Activated CD4-positive, alpha-beta memory T cell treated with anti-CD3 and anti-CD28 coated beads, Interleukin-2, amount 10 ng/mL, durations not matched to agents 7 days and 5 days (primary cell): ENCODE data around the gene LPO. TPM values are rescaled to one million over a fixed set of nuclear protein-coding genes. Genes with fewer than 3 reads are reported as not detected.

ENCODE experiments used
- CTCF ChIA-PET: fragments of 350-600 bp; sonication (Branson Sonifier 250); formaldehyde crosslinking; loops from one replicate; lab custom pipeline; 2021; ENCODE audit warnings: antibody characterized with exemption, inconsistent platforms; lab: Charles Lee
- POLR2A ChIA-PET: fragments of 350-600 bp; sonication (Branson Sonifier 250); formaldehyde crosslinking; loops from one replicate; lab custom pipeline; 2021; ENCODE audit warnings: antibody characterized with exemption; lab: Charles Lee
- DNase-seq: peaks from one replicate; pipeline ENCODE4 v3.0.0-alpha.2; 2020
- H3K27ac Mint-ChIP-seq: one replicate; pipeline ENCODE4 v1.8.0; 2021; ENCODE audit warnings: mild to moderate bottlenecking, mixed read lengths
- H3K27me3 Mint-ChIP-seq: one replicate; pipeline ENCODE4 v1.8.0; 2021; ENCODE audit warnings: mixed read lengths
- H3K36me3 Mint-ChIP-seq: one replicate; pipeline ENCODE4 v1.8.0; 2021; ENCODE audit warnings: low read depth, mixed read lengths
- H3K4me1 Mint-ChIP-seq: one replicate; pipeline ENCODE4 v1.8.0; 2021; ENCODE audit warnings: mixed read lengths
- H3K4me3 Mint-ChIP-seq: one replicate; pipeline ENCODE4 v1.8.0; 2021; ENCODE audit warnings: mild to moderate bottlenecking, mixed read lengths
- H3K9me3 Mint-ChIP-seq: one replicate; pipeline ENCODE4 v1.8.0; 2021; ENCODE audit warnings: mixed read lengths
- total RNA-seq, 2 experiments: library from RNA; stranded (reverse); gene quantifications; one replicate each; pipeline ENCODE4 v1.2.3, GENCODE V29; 2021

Gene LPO
- total RNA-seq, 2 experiments from 2014 or later = not detected

- H3K27ac Mint-ChIP-seq = no peak overlapping the region
- H3K9me3 Mint-ChIP-seq = no peaks in the 10 kb centered on the region
- ChIA-PET POLR2A (interaction anchor here (0.6 to 1.4 kb wide), 4 partner anchors 84 to 150 kb away, joined by 3 read pairs; no protein-coding TSS in a partner anchor), CTCF (interaction anchor here (0.6 to 2.1 kb wide), 12 partner anchors 10 to 266 kb away, joined by 3 to 28 read pairs (median 6); partner anchors contain the start of gene LPO)
- no peaks in the 10 kb centered on the region for H3K36me3 Mint-ChIP-seq
- peaks cover 50% of the 10 kb centered on the region for H3K27me3 Mint-ChIP-seq
- H3K4me3 Mint-ChIP-seq = no peak overlapping the region
- peaks cover 19% of the 10 kb centered on the region for H3K4me1 Mint-ChIP-seq
- DNase-seq = no peak
Measured at GRCh38 chr17:58248955-58249269, 10.5 kb downstream of the LPO start.

GRCh38 chr17:58249270-58250133 is 11.1 kb downstream of the LPO start:
- Mint-ChIP-seq H3K4me3 (peak overlapping the region; percentile 71), H3K27me3 (peaks cover 49% of the 10 kb centered on the region), H3K36me3 (no peaks in the 10 kb centered on the region), H3K27ac (no peak overlapping the region), H3K4me1 (peaks cover 19% of the 10 kb centered on the region), H3K9me3 (no peaks in the 10 kb centered on the region)
- peak; percentile 73 for DNase-seq
- POLR2A ChIA-PET = interaction anchor here (0.6 to 1.4 kb wide), 5 partner anchors 83 to 150 kb away, joined by 3 read pairs; no protein-coding TSS in a partner anchor
- CTCF ChIA-PET = interaction anchor here (0.6 to 2.1 kb wide), 31 partner anchors 10 to 265 kb away, joined by 3 to 28 read pairs (median 4); partner anchors contain the start of genes HSF5, LPO, MKS1 and RNF43

DNA sequence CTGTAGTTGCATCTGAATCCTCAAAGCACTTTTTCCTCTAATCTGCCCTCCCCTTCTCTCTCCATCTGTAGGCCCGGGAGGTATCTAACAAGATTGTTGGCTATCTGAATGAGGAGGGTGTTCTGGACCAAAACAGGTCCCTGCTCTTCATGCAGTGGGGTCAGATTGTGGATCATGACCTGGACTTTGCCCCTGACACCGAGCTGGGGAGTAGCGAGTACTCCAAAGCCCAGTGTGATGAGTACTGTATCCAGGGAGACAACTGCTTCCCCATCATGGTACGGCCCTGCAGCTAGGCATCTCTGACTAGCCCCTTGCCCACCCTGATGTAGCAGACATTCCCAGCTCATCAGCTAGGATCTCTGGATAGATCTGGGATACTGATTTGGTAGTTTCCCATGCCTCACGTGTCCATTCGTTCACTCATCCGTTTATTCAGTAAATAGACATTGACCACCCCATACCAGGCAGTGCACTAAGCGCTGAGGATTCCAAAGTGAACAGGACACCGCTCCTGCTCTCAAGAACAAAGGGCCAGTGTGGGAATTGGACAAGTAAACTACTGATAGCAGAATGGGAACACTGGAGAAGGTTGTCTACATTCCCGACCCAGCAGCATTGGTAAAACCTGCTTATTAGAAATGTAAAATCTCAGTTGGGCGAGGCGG is 12.1 kb downstream of the LPO start:
- H3K27ac Mint-ChIP-seq = no peak overlapping the region
- POLR2A ChIA-PET = interaction anchor here (1.1 to 1.4 kb wide), 2 partner anchors 82 to 101 kb away, joined by 3 read pairs; no protein-coding TSS in a partner anchor
- CTCF ChIA-PET = interaction anchor here (0.6 to 2.1 kb wide), 29 partner anchors 9 to 264 kb away, joined by 3 to 28 read pairs (median 4); partner anchors contain the start of genes HSF5, LPO, MKS1 and RNF43
- H3K27me3 Mint-ChIP-seq = peaks cover 53% of the 10 kb centered on the region
- no peak overlapping the region for H3K4me3 Mint-ChIP-seq
- peaks cover 19% of the 10 kb centered on the region for H3K4me1 Mint-ChIP-seq
- H3K36me3 Mint-ChIP-seq = no peaks in the 10 kb centered on the region
- DNase-seq = no peak
- no peaks in the 10 kb centered on the region for H3K9me3 Mint-ChIP-seq

GRCh38 chr17:58252141-58252540 is 13.8 kb downstream of the LPO start:
- Mint-ChIP-seq H3K9me3 (no peaks in the 10 kb centered on the region), H3K4me3 (no peak overlapping the region), H3K27ac (no peak overlapping the region), H3K4me1 (peaks cover 19% of the 10 kb centered on the region), H3K36me3 (no peaks in the 10 kb centered on the region), H3K27me3 (peaks cover 52% of the 10 kb centered on the region)
- POLR2A ChIA-PET = no interaction called here
- no peak for DNase-seq
- CTCF ChIA-PET = interaction anchor here (1.6 kb wide), 1 partner anchor 93 kb away, joined by 4 read pairs; no protein-coding TSS in a partner anchor

DNA sequence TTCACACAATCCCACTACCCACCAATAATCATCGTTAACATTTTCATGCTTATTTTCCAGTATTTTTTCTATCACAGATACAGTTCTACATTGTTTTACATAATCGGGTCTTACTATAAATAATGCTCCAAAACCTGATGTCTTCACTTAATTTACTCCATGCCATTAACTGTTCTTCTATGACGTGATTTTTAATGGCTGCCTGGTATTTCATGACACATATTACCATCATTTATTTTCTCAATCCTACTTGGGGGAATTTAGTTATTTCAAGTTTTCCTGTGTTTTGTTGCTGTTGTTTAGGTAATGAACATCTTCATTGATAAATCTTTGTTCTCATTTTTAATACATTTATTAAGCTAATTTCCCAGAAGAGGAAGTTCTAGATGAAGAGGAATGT is 14.7 kb downstream of the LPO start:
- CTCF ChIA-PET = interaction anchor here (1.5 kb wide), 1 partner anchor 16 kb away, joined by 5 read pairs; no protein-coding TSS in a partner anchor
- H3K27me3 Mint-ChIP-seq = peaks cover 57% of the 10 kb centered on the region
- H3K27ac Mint-ChIP-seq = no peak overlapping the region

DNA sequence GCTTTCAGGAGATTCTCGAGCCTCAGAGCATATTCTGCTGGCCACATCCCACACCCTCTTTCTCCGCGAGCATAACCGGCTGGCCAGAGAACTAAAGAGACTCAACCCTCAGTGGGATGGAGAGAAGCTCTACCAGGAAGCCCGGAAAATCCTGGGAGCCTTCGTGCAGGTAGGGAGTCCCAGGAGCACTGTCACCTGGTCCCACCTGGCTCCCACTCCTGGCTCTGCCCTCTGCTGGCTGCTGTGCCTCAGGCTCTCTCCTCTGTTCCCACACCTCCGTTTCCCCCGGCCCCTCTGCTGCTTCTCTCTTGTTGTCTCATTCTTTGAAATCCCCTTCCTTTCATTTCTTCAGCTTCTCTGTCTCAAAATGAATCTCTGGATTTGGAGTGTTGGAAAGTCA is 16.4 kb downstream of the LPO start:
- CTCF ChIA-PET = interaction anchor here (0.6 kb wide), 1 partner anchor 692 kb away, joined by 5 read pairs; no protein-coding TSS in a partner anchor
- POLR2A ChIA-PET = no interaction called here
- Mint-ChIP-seq H3K9me3 (no peaks in the 10 kb centered on the region), H3K4me1 (peaks cover 2% of the 10 kb centered on the region), H3K36me3 (no peaks in the 10 kb centered on the region), H3K27me3 (peaks cover 64% of the 10 kb centered on the region), H3K27ac (no peak overlapping the region), H3K4me3 (no peak overlapping the region)
- DNase-seq = no peak

More for the DNA sequence above, 14.7 kb downstream of the LPO start:
- Mint-ChIP-seq H3K36me3 (no peaks in the 10 kb centered on the region), H3K4me3 (no peak overlapping the region), H3K4me1 (peaks cover 11% of the 10 kb centered on the region), H3K9me3 (no peaks in the 10 kb centered on the region)
- POLR2A ChIA-PET = no interaction called here
- no peak for DNase-seq

DNA sequence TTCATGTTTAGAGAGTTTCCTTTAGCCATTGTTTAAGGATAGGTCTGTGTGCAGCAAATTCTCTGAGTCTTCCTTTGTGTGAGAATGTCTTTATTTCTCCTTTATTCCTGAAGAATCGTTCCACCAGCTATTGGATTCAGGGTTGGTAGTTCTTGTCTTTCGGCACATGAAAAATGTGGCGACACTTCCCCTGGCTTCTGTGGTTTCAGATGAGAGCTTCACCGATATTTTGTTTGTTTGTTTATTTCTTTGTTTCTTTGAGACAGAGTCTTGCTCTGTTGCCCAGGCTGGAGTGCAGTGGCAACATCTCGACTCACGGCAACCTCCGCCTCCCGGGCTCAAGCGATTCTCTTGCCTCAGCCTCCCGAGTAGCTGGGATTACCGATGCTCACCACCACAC is 23.8 kb downstream of the LPO start:
- CTCF ChIA-PET = interaction anchor here (2.5 kb wide), 1 partner anchor 12 kb away, joined by 9 read pairs; no protein-coding TSS in a partner anchor
- POLR2A ChIA-PET = no interaction called here
- no peak for DNase-seq
- no peaks in the 10 kb centered on the region for H3K36me3 Mint-ChIP-seq
- no peak overlapping the region for H3K4me3 Mint-ChIP-seq
- no peaks in the 10 kb centered on the region for H3K9me3 Mint-ChIP-seq
- H3K4me1 Mint-ChIP-seq = no peaks in the 10 kb centered on the region
- H3K27me3 Mint-ChIP-seq = peaks cover 76% of the 10 kb centered on the region
- no peak overlapping the region for H3K27ac Mint-ChIP-seq

- POLR2A ChIA-PET = no interaction called here
- H3K4me3 Mint-ChIP-seq = no peak overlapping the region
- H3K4me1 Mint-ChIP-seq = no peaks in the 10 kb centered on the region
- no peak overlapping the region for H3K27ac Mint-ChIP-seq
- H3K9me3 Mint-ChIP-seq = no peaks in the 10 kb centered on the region
- peaks cover 59% of the 10 kb centered on the region for H3K27me3 Mint-ChIP-seq
- no peak for DNase-seq
- CTCF ChIA-PET = interaction anchor here (2.5 kb wide), 1 partner anchor 14 kb away, joined by 9 read pairs; no protein-coding TSS in a partner anchor
- H3K36me3 Mint-ChIP-seq = no peaks in the 10 kb centered on the region
Measured at GRCh38 chr17:58263773-58264172, 25.4 kb downstream of the LPO start.

- ChIA-PET CTCF (interaction anchor here (1.5 kb wide), 1 partner anchor 15 kb away, joined by 10 read pairs; no protein-coding TSS in a partner anchor), POLR2A (no interaction called here)
- no peaks in the 10 kb centered on the region for H3K4me1 Mint-ChIP-seq
- no peak overlapping the region for H3K27ac Mint-ChIP-seq
- no peaks in the 10 kb centered on the region for H3K36me3 Mint-ChIP-seq
- peaks cover 53% of the 10 kb centered on the region for H3K27me3 Mint-ChIP-seq
- no peak for DNase-seq
- H3K9me3 Mint-ChIP-seq = no peaks in the 10 kb centered on the region
- H3K4me3 Mint-ChIP-seq = no peak overlapping the region
Measured at GRCh38 chr17:58264407-58265103, 26.2 kb downstream of the LPO start.

- H3K4me3 Mint-ChIP-seq = no peak overlapping the region
- H3K36me3 Mint-ChIP-seq = no peaks in the 10 kb centered on the region
- no peaks in the 10 kb centered on the region for H3K9me3 Mint-ChIP-seq
- H3K27me3 Mint-ChIP-seq = peaks cover 51% of the 10 kb centered on the region
- no peaks in the 10 kb centered on the region for H3K4me1 Mint-ChIP-seq
- DNase-seq = no peak
- H3K27ac Mint-ChIP-seq = no peak overlapping the region
- ChIA-PET POLR2A (no interaction called here), CTCF (interaction anchor here (1.5 kb wide), 1 partner anchor 16 kb away, joined by 10 read pairs; no protein-coding TSS in a partner anchor)
Measured at GRCh38 chr17:58265271-58265670, 26.9 kb downstream of the LPO start.

DNA sequence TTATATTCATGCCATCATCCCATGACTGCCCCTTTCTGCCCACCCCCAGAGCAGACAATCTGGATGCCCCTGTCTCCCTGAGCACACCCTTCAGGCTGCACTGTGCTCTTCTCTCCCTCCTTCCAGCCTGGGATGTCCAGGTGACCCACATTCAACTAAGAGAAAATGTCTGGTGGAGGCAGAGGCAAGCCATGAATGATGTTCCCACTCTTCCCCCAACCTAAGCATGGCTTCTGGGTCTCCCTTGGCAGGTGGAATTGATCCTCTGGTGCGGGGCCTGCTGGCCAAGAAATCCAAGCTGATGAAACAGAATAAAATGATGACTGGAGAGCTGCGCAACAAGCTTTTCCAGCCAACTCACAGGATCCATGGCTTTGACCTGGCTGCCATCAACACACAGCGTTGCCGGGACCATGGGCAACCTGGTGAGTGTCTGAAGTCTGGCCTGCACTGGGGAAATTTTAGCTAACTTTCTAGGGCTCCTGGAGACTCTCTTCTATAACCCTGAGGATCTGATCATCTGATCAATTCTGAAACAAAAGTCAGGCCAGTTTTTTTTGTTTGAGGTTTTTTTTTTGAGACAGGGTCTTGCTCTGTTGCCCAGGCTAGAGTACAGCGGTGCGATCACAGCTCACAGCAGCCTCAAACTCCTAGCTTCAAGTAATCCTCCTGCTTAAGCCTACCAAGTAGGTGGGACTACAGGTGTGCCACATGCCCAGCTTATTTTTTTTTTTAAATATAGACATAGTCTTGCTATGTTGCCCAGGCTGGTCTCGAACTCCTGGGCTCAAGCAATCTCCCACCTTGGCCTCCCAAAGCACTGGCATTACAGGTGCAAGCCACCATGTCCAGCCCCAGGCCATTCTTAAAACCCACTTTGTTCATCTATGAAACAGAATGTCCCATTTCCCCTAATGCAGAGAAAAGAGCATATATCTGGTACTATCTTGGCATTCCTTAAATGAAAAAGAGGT is 27.8 kb downstream of the LPO start:
- Mint-ChIP-seq H3K4me3 (no peak overlapping the region), H3K27me3 (peaks cover 42% of the 10 kb centered on the region), H3K36me3 (no peaks in the 10 kb centered on the region), H3K27ac (no peak overlapping the region), H3K9me3 (no peaks in the 10 kb centered on the region), H3K4me1 (no peaks in the 10 kb centered on the region)
- DNase-seq = no peak
- CTCF ChIA-PET = interaction anchor here (1.5 kb wide), 1 partner anchor 17 kb away, joined by 10 read pairs; no protein-coding TSS in a partner anchor
- POLR2A ChIA-PET = no interaction called here
